ENCODE results near the gene CAPRIN1.
"Not testable (repeated sequence)": the region's sequence is repeated elsewhere in the genome, so short reads cannot be mapped to it uniquely, and the experiment has no call there.

The CAPRIN1 gene

GRCh38 chr11:34067383-34068065, 16.0 kb downstream of the CAPRIN1 start:
- H3K36me3 ChIP-seq (ENCODE audit: insufficient read depth, low read length), result peaks cover 76% of the 10 kb centered on the region
- H3K4me3 ChIP-seq (ENCODE audit: low read length, poor library complexity, severe bottlenecking), result no peak overlapping the region
- H4K20me1 ChIP-seq (ENCODE audit: insufficient read depth, low read length, poor library complexity, severe bottlenecking), result peaks cover 97% of the 10 kb centered on the region

GRCh38 chr11:34068111-34068510, 16.6 kb downstream of the CAPRIN1 start:
- no peak for TF ChIP-seq CTCF (conservative IDR thresholded peaks at IDR 0.05; ENCODE audit: low read length)
- no peak for TF ChIP-seq EZH2phosphoT487 (IDR thresholded peaks at IDR 0.05; ENCODE audit: borderline replicate concordance)
- Histone ChIP-seq H3K9me3 (ENCODE audit: insufficient read depth, low read depth, low read length) (no peaks in the 10 kb centered on the region), H2AFZ (ENCODE audit: low read length) (no peak overlapping the region), H3K4me1 (ENCODE audit: insufficient read depth, low read length, poor library complexity, severe bottlenecking) (peaks cover 38% of the 10 kb centered on the region), H3K27me3 (ENCODE audit: insufficient read depth, low read length, poor library complexity, severe bottlenecking) (no peaks in the 10 kb centered on the region), H3K9me2 (replicated peaks; ENCODE audit: low read depth, low read length) (no peaks in the 10 kb centered on the region), H3K4me2 (ENCODE audit: low read depth, low read length, poor library complexity, severe bottlenecking) (peak overlapping the region; percentile 12), H4K20me1 (ENCODE audit: insufficient read depth, low read length, poor library complexity, severe bottlenecking) (peaks cover 97% of the 10 kb centered on the region), H3K79me2 (ENCODE audit: insufficient read depth, low read length) (peaks cover 99% of the 10 kb centered on the region), H3F3A (ENCODE audit: low read depth) (no peaks in the 10 kb centered on the region), H3K36me3 (ENCODE audit: insufficient read depth, low read length) (peaks cover 79% of the 10 kb centered on the region), H3K4me3 (ENCODE audit: low read length, poor library complexity, severe bottlenecking) (no peak overlapping the region), H3K9ac (ENCODE audit: low read depth, low read length, poor library complexity, severe bottlenecking) (no peak overlapping the region)

More at GRCh38 chr11:34067383-34068065, 16.0 kb downstream of the CAPRIN1 start:
- Histone ChIP-seq H3K79me2 (ENCODE audit: insufficient read depth, low read length) (peaks cover 99% of the 10 kb centered on the region), H3K9me2 (replicated peaks; ENCODE audit: low read depth, low read length) (no peaks in the 10 kb centered on the region), H3K4me2 (ENCODE audit: low read depth, low read length, poor library complexity, severe bottlenecking) (peak overlapping the region; percentile 12), H3K27me3 (ENCODE audit: insufficient read depth, low read length, poor library complexity, severe bottlenecking) (no peaks in the 10 kb centered on the region), H3F3A (ENCODE audit: low read depth) (no peaks in the 10 kb centered on the region), H3K9me3 (ENCODE audit: insufficient read depth, low read depth, low read length) (no peaks in the 10 kb centered on the region), H2AFZ (ENCODE audit: low read length) (no peak overlapping the region), H3K4me1 (ENCODE audit: insufficient read depth, low read length, poor library complexity, severe bottlenecking) (peaks cover 41% of the 10 kb centered on the region), H3K9ac (ENCODE audit: low read depth, low read length, poor library complexity, severe bottlenecking) (no peak overlapping the region)
- TF ChIP-seq CTCF (conservative IDR thresholded peaks at IDR 0.05; ENCODE audit: low read length) (no peak), EZH2phosphoT487 (IDR thresholded peaks at IDR 0.05; ENCODE audit: borderline replicate concordance) (no peak)

GRCh38 chr11:34071306-34071705, 19.8 kb downstream of the CAPRIN1 start:
- not testable (repeated sequence) for H3K27me3 ChIP-seq (ENCODE audit: insufficient read depth, low read length, poor library complexity, severe bottlenecking); H2AFZ ChIP-seq (ENCODE audit: low read length); H3K9me3 ChIP-seq (ENCODE audit: insufficient read depth, low read depth, low read length); H3K4me2 ChIP-seq (ENCODE audit: low read depth, low read length, poor library complexity, severe bottlenecking); H3K9me2 ChIP-seq (replicated peaks; ENCODE audit: low read depth, low read length); H3K9ac ChIP-seq (ENCODE audit: low read depth, low read length, poor library complexity, severe bottlenecking); H3F3A ChIP-seq (ENCODE audit: low read depth); H3K4me3 ChIP-seq (ENCODE audit: low read length, poor library complexity, severe bottlenecking)
- Histone ChIP-seq H3K36me3 (ENCODE audit: insufficient read depth, low read length) (peaks cover 83% of the 10 kb centered on the region), H3K4me1 (ENCODE audit: insufficient read depth, low read length, poor library complexity, severe bottlenecking) (peaks cover 25% of the 10 kb centered on the region), H3K79me2 (ENCODE audit: insufficient read depth, low read length) (peaks cover 96% of the 10 kb centered on the region), H4K20me1 (ENCODE audit: insufficient read depth, low read length, poor library complexity, severe bottlenecking) (peaks cover 99% of the 10 kb centered on the region)

DNA sequence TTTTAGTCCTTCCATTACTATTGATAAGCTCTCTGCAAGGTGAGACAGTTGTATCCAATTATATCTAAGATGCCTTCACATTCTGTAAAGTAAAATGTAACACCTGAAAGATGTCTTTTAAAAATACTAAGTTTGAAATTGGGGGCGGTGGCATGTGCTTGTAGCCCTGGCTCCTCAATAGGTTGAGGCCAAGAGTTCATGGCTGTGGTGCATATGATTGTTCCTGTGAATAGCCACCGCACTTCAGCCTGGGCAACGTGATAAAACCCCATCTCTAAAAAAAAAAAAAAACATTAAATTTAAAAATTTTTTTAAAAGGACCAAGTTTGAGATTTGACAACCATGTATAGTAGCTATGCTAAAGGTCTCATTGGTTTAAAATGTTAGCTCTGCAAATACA, 20.5 kb downstream of the CAPRIN1 start:
- H3F3A ChIP-seq (ENCODE audit: low read depth), result no peaks in the 10 kb centered on the region
- no peak for TF ChIP-seq CTCF (conservative IDR thresholded peaks at IDR 0.05; ENCODE audit: low read length)
- no peak for TF ChIP-seq EZH2phosphoT487 (IDR thresholded peaks at IDR 0.05; ENCODE audit: borderline replicate concordance)
- no peak overlapping the region for H3K9ac ChIP-seq (ENCODE audit: low read depth, low read length, poor library complexity, severe bottlenecking)
- no peaks in the 10 kb centered on the region for H3K27me3 ChIP-seq (ENCODE audit: insufficient read depth, low read length, poor library complexity, severe bottlenecking)
- peaks cover 22% of the 10 kb centered on the region for H3K4me1 ChIP-seq (ENCODE audit: insufficient read depth, low read length, poor library complexity, severe bottlenecking)
- H3K36me3 ChIP-seq (ENCODE audit: insufficient read depth, low read length), result peaks cover 88% of the 10 kb centered on the region
- H3K4me3 ChIP-seq (ENCODE audit: low read length, poor library complexity, severe bottlenecking), result no peak overlapping the region
- H4K20me1 ChIP-seq (ENCODE audit: insufficient read depth, low read length, poor library complexity, severe bottlenecking), result peaks cover 100% of the 10 kb centered on the region
- no peak overlapping the region for H3K4me2 ChIP-seq (ENCODE audit: low read depth, low read length, poor library complexity, severe bottlenecking)
- H3K79me2 ChIP-seq (ENCODE audit: insufficient read depth, low read length), result peaks cover 95% of the 10 kb centered on the region
- H3K9me2 ChIP-seq (replicated peaks; ENCODE audit: low read depth, low read length), result no peaks in the 10 kb centered on the region
- no peak overlapping the region for H2AFZ ChIP-seq (ENCODE audit: low read length)
- no peaks in the 10 kb centered on the region for H3K9me3 ChIP-seq (ENCODE audit: insufficient read depth, low read depth, low read length)
